Pulmonary artery endothelial cell (primary cell): ENCODE measurements around the gene SLC29A1. TPM values are rescaled to one million over a fixed set of nuclear protein-coding genes. Genes with fewer than 3 reads are reported as not detected.

ENCODE experiments used
- DNase-seq: peaks from one replicate; pipeline ENCODE4 v3.0.0-alpha.2; 2011; ENCODE audit warnings: low read depth, low spot score
- total RNA-seq: library from RNA; depleted of rRNA; stranded (reverse); fragments of >200 nt; gene quantifications from 2 replicates; pipeline ENCODE4 v1.2.3, GENCODE V29; 2014

The SLC29A1 gene
- total RNA-seq, 1 donor from 2014 or later: 88.4 TPM

GRCh38 chr6:44235269-44235668 is 11.9 kb downstream of the SLC29A1 start:
- no peak for DNase-seq

- no peak for DNase-seq
Observed at GRCh38 chr6:44235891-44236516, 12.6 kb downstream of the SLC29A1 start.

GRCh38 chr6:44237021-44237812 is 13.8 kb downstream of the SLC29A1 start:
- peak; percentile 94 for DNase-seq

- DNase-seq: no peak
Observed at GRCh38 chr6:44237813-44238433, 14.5 kb downstream of the SLC29A1 start.

- no peak for DNase-seq
Observed at GRCh38 chr6:44238687-44239350, 15.4 kb downstream of the SLC29A1 start.

GRCh38 chr6:44243345-44243744 is 19.9 kb downstream of the SLC29A1 start:
- no peak for DNase-seq

- no peak for DNase-seq
Observed at GRCh38 chr6:44245391-44245911, 22.1 kb downstream of the SLC29A1 start.

GRCh38 chr6:44245912-44246662 is 22.7 kb downstream of the SLC29A1 start:
- no peak for DNase-seq

- peak; percentile 95 for DNase-seq
Observed at GRCh38 chr6:44246663-44247337, 23.4 kb downstream of the SLC29A1 start, which contains the start of gene HSP90AB1. HSP90AB1 (plus strand) TSS chr6:44247101; CDS start chr6:44248630, 1,529 bp downstream.

GRCh38 chr6:44247338-44248302 is 24.2 kb downstream of the SLC29A1 start:
- DNase-seq: no peak

GRCh38 chr6:44248579-44248978 is 25.2 kb downstream of the SLC29A1 start:
- DNase-seq: no peak

- no peak for DNase-seq
Observed at GRCh38 chr6:44249082-44249748, 25.8 kb downstream of the SLC29A1 start.

GRCh38 chr6:44250067-44250717 is 26.8 kb downstream of the SLC29A1 start:
- DNase-seq: no peak

GRCh38 chr6:44250718-44251123 is 27.3 kb downstream of the SLC29A1 start:
- no peak for DNase-seq

GRCh38 chr6:44251576-44252524 is 28.5 kb downstream of the SLC29A1 start:
- no peak for DNase-seq

- no peak for DNase-seq
Observed at GRCh38 chr6:44253307-44254101, 30.1 kb downstream of the SLC29A1 start.
